Activated naive CD4-positive, alpha-beta T cell (primary cell): ENCODE data around the gene LYRM9.
A peak's percentile ranks its signal among the peaks of the same experiment; 100 is the strongest.
"Not testable (repeated sequence)": the region's sequence is repeated elsewhere in the genome, so short reads cannot be mapped to it uniquely, and the experiment has no call there.

Experiments
- DNase-seq, 4 experiments: peaks; one replicate each; lab custom pipeline; 2025; lab: John Stamatoyannopoulos, UW

The LYRM9 gene

DNA sequence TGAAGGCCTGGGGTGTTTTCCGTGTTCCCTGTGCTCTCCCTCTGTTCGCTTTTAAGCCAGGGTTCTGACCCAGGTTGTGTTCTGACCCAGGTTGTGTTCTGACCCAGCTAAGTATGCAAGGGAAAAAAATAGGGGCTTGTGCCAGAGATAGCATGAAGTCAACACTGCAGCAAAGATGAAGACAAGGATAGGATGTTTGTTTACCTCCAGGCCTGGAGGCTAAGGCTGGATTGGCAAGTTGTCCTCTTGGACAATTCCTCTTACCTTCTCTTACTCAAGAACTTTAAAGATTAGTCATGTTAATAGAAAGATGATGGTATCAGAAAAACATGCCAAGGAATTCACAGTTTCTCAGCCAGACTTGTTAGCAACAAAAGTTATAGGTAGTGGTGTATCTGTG, 19.4 kb downstream of the LYRM9 start:
- no peak for DNase-seq

DNA sequence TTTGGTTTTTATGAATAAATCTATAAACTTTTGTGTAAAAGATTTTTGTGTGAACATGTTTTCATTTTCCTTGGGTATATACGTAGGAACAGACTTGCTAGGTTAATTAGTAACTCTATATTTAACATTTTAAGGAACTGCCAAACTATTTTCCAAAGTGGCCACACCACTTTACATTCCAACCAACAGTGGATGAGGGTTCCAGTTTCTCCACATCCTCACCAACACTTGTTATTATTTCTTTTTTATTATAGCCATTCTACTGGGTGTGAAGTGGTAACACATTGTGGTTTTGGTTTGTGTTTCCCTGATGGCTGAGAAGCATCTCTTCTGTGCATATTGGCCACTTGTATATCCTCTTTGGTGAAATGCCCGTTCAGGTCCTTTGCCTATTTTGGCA, 20.0 kb downstream of the LYRM9 start:
- no peak for DNase-seq

DNA sequence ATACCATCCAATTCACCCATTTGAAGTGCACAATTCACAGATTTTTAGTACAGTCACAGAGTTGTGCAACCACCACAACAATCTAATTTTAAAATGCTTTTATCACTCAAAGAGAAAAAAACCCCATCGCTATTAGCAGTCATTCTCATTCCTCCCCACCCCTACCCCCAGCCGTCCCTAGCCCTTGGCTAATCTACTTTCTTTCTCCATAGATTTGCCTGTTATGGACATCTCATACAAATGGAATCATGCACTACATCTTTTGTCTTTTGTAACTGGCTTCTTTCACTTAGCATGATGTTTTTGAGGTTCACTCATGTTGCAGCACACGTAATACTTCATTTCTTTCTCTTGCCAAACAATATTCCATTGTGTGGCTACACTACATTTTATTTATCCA, 20.4 kb downstream of the LYRM9 start:
- DNase-seq, result no peak

DNA sequence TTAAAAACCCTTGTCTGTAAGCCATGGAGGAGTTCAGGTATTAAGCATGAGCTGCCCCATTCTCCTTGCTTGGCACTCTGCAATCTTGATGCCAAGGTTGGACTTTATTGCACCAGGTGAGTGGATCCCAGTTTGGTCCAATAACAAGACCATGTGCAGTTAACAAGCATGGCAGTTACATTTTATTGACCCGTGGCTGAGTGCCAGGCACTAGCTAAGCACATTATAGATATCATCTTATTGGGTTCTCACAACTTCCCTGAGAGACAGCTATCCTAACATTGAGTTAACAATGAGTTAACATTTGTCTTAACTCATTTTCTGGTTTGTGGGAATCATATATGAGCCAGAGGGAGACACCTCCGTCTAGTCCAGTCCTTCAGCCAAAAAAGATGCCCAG, 21.8 kb downstream of the LYRM9 start:
- DNase-seq, result no peak

DNA sequence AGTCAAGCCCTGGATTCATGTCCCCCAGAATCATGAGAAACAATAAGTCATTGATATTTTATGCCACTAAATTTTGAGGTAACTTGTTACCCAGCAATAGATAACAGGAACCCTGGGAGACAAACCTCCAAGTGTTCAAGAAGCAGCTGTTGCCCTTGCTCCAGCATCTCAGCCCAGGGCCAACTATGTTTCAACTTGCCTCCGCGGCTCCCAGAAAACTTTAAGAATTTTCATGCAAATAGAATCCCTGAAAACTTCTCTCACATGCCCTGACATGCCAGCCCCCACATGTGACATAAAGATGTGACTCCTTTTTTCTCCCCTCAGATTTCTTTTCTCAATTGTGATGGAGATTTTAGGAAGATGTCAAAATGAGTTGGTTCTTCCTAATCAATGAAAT, 22.8 kb downstream of the LYRM9 start:
- no peak for DNase-seq

DNA sequence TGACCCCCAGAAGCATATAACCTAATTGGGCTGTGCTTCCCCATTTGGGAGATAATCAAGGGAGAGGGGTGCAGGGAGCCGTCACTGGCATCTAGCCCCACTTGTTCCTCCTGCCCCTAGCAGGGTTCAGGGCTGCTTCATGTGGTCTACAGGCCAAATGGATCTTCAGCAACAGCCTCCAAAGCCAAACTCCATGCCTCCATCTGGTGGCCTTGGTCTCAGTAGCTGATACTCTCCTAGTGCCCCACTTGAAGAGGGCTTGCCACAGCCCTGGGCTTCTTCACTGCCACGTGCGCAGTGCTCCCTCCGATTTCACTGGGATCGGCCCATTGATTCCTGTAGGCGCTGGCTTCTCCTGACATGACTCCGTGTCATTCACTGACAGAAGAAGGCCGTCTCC, 24.6 kb downstream of the LYRM9 start:
- no peak for DNase-seq

DNA sequence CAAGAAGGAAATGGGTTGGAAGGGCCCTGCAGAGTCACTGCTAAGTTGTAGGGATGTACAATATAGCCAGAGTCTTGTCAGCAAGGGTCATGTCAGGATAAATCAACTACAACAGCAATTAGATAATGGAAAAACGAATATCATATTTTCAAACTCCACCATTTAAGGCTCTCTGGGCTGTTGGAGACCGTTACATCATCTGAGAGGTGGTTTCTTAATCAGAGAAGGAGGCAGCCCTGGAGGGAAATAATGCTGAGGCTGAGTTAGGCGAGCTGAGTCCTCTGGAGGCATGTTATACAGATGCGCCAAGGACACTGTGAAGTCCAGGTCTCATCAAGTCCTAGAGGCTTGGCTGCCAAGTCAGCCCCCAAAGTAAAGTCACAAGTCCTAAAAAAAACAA, 30.3 kb downstream of the LYRM9 start:
- DNase-seq, result no peak

DNA sequence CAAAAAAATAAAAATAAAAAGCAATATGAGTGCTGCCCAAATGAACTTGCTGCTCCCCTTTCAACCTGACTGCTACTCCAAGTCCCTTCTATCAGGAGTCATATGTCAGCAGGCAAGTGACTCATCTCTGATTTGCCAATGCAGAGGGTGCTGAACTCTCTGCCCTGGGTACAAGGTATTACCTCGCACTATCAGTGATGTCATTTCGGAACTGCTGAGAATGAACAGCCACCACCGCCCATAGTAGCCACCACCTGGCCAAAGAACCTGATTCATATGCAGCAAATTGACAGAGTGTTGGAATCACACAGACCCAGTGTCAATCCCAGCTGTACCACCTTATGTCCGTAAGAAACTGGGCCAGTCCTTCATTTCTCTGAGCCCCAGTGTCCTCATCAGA, 31.2 kb downstream of the LYRM9 start:
- no peak for DNase-seq

DNA sequence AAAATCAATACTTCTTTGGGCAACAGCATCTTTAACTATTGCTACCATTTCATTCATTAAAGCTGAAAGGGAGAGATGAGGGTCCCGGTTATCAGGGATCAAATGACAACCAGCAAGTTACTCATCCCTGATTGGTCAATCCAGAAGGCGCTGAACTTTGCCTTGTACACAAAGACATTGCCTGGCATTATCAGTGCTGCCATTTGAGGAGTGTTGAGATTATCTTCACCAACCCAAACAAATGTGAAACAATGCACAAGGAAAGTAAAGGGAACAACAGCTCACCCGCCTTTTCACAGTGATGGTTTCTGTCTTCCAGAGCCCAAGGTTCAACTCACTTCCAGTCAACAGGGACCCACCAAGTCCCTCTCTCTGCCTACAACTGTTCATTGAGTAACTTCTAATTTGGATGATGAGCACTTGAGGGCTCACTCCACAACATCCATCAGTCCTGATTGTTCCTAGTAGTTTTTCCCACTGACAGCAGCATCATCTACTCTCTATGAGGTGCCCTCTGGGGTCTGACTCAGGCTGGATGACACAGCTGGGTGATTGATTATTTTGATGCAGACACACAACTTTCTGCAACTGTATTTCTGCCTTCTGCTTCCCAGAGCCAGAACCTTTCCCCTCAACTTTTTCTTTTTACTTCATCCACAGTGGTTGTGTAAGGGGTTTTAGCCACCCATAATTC, 32.0 kb downstream of the LYRM9 start:
- DNase-seq, result no peak

DNA sequence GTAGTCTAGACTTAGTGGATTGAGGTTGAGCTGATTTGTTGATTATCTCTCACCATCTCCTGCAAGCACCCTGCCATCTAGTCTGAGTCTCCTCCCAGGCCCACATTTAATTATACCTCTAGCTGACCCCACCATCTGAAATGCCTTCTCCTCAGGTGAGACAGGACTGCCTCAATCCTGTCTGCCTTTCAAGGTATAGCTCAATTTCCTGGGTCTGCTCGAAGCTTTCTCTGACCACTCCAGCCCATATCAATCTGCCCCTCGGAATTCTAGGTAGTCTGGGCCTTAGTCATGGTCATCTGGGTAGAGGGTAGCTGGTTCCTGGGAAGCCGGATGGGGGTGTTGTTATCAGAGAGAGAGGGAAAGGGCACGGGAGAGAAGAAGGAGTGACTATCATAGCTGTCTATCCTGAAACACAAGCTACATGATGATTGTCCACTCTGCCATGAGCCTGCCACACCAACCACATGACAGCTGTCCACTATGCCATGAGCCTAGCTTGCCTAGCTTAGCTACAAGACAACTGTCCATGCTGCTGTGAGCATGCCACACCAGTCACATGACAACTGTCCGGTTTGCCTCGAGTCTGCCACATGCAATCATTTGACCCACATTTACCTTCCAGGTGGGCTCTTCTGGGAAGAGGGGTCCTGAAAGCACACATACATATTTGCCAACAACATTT, 34.4 kb downstream of the LYRM9 start:
- DNase-seq, result no peak

DNA sequence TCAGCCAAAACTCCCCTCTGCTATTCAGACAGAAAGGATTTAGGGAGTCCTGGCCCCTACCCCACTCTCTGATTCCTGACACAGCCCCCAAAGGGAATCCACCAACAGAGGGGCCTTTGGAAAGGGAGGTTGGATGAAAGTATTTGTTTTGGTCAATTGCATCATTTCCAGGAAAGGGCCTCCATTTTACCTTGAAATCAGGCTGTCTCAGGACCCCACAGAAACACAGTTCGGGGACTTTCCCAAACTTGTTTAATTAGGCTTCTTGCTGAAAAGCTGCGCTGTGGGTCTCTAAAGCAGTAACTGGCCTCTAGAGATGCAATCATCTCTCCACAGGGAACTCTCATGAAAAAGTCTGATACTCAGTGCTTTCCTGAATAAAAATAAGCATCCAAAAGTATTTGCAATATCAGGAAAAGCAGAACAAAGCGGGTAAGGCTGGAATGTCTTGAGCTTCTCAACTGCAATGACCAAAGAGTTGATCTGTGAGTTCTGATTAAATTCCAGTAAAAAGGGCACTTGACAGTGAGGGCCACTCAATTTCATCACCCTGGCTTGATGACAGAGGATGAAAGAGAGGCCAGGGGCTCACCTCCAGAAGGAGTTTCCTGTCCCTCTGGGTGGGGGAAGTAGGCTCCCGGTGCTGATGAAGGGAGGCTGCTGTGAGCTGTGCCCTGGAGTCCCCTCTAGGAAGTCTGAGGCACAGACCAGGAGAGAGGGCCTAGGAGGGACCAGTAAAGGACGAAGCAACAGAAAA, 36.3 kb downstream of the LYRM9 start:
- DNase-seq, result no peak

DNA sequence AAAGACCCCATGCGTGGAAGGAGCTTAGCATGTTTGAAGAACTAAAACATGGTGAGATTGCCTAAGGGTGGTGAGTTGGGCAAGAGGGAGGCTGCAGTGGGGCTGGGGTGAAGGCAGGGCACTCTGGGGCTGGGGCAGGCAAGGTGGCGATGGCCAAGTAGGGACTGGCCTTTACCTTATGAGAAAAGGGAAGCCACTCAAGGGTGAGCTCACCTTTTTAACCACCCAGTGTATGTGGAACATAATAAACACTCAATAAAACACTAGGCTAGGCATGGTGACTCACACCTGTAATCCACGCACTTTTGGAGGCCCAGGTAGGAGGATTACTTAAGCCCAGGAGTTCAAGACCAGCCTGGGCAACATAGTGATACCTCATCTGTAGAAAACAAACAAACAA, 37.7 kb downstream of the LYRM9 start:
- no peak for DNase-seq

DNA sequence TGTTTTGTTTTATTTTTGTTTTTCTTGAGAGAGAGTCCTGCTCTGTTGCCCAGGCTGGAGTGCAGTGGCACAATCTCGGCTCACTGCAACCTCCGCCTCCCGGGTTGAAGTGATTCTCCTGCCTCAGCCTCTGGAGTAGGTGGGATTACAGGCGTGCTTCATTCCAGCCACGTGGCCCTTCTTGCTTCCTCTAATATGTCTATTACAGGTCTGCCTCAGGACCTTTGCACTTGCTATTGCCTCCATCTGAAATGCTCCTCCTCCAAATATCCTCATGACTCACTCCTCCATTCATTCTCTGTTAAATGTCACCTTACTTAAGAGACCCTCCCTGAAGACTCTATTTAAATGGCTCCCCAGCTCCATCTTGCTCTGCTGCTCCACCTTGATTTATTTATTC, 39.0 kb downstream of the LYRM9 start:
- no peak for DNase-seq

DNA sequence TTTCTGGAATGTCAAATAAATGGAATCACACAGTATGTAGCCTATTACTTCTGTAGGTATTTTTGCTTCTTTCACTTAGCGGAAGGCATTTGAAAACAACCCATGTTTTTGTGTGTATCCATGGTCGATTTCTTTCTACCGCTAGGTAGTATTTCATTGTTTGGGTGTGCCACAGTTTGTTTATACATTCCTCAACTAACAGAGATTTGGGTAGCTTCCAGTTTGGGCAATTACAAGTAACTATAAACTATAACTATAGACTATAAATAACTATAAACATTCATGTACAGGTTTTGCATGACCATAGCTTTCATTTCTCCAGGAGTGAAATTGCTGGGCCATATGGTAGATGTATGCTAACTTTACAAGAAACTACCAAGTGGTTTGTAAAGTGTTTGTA, 40.1 kb downstream of the LYRM9 start:
- DNase-seq, result no peak

DNA sequence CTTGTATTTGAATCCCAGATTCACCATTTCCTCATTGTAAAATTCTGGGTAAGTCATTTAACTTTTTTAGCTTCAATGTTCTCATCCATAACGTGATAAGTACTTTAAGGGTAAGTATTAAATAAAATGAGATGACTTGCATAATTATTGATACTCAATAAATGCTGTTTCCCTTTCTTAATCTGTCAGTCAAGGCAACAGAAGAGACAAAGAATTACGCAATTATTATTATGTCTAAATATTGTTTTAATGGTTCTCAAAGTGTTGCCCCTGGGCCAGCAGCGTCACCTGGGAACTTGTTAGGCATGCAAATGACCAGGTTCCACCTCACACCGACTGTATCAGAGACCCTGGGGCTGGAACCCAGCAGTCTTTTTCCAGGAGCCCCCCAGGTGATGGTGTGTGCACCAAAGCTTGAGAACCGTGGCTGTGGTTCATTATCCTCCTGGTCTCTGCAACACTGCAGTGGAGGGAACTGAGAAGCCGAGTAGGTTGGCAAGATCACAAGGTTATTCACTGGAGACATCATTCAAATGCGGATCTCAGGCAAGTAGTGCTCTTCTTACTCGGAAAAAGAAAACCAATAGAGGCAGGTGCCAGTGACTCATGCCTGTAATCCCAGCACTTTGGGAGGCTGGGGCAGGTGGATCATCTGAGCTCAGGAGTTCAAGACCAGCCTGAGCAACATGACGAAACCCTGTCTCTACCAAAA, 43.5 kb downstream of the LYRM9 start:
- no peak for DNase-seq

DNA sequence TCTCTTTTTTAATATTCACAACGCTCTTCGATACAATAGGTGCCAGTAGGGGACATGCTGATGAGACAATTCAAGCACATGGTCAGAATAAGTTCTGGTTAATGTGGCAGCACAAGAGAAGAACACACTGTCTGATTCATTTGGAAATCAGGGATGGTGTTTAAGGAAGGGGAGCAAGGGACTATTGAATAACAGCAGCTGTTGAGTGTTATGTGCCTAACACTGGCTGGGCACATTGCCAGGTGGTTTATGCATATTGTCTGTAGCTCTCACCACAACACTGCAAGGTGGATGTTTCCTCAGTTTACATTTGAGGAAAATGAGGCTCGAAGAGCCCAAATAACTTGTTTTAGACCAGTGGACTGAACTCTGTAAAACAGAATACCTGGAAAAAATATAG, 44.2 kb downstream of the LYRM9 start:
- no peak for DNase-seq

DNA sequence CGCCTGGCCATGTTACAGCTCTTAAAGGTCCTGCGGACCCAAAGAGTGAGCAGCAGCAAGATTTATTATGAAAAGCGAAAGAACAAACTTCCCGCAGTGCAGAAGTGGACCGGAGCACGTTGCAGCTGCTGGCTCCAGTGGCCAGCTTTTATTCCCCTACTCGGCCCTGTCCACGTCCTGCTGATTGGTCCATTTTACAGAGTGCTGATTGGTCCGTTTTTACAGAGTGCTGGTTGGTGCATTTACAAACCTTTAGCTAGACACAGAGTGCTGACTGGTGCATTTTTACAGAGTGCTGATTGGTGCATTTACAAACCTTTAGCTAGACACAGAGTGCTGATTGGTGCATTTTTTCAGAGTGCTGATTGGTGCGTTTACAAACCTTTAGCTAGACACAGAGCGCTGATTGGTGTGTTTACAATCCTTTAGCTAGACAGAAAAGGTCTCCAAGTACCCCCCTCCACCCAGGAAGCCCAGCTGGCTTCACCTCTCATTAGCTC, 46.3 kb downstream of the LYRM9 start:
- not testable (repeated sequence) for DNase-seq

DNA sequence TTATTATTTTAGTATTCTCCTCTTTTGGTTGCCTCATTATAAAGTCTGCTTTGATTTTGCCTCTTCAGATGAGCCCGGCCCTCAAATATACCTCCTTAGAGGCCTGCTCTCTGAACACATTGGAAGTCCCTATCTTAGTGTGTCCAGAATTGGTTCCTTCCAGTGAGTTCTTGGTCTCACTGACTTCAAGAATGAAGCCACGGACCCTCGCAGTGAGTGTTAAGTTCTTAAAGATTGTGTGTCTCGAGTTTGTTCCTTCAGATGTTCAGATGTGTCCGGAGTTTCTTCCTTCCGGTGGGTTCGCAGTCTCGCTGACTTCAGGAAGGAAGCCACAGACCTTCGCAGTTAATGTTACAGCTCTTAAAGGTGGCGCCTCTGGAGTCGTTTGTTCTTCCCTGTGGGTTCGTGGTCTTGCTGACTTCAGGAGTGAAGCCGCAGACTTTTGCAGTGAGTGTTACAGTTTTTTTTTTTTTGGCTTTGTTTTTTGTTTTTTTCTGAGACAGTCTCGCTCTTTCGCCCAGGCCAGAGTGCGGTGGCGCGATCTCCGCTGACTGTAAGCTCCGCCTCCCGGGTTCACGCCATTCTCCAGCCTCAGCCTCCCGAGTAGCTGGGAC, 47.0 kb downstream of the LYRM9 start:
- peak in 1 of 4 experiments; percentile 18 for DNase-seq

DNA sequence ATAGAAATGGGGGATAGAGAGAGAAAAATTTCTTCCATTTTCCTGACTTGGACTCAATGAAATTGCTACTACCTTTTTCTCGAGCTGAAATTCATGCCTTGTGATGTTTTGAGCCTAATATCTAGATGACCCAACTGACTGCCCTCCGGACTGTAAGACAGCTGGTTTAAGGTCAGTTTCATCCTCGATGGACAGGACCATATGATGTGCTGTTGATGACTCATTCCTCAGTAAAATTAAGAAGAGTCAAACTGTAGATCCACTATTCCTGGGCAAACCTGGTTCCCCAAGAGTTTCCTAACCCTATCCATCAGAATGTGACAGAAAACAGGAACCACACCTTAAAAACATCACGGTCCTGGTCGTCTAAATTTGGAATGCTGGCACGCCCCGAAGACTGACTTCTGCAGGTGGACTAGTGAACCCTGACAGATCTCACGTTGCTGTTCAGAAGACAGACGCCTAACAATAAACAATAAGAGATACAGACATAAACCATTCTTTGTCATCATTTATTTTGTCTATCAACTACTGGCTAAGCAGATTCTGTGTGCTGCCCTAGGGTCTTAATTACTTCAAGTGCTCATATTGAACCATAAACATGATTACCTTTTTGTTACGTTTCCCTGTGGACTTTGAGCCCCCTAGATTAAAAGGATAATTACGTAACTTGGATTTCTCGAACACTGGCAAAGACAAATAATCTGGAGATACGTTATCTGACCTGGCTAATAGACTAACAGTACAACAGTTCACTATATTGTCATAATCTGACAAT, 47.7 kb downstream of the LYRM9 start:
- DNase-seq, result no peak

DNA sequence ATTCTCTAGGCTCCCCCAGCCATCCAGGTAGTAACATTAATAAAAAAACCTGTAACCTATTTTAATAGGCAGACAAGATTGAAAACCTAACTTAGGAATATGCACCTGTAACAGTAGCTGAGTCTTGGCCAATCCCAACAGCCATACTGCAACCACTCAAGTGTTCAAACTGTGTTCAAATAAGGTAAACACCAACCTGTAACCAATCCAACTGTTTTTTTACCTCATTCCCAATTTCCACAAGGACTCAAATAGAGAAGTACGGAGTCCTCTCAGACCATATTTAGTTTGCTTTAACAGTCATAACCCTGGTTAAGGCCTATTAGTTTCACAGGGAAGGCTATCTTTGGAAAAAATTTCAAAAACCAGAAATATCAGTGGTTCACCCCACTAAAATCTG, 52.5 kb downstream of the LYRM9 start:
- DNase-seq, result no peak

DNA sequence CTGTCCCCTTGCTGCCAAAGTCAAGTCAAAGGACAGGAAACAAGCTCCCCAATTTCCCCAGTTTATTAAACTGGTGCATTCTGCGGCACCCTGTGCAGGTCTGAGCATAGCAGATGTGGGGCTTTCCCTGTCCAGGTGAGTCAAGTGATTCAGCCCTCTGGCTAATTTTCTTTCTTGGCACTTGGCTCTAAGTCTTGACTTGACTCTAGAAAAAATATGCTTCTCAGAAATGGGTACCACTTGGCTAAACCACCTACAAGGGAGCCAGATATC, 52.8 kb downstream of the LYRM9 start:
- DNase-seq, result not testable (repeated sequence)
